ENCODE measurements around the gene IFNAR2. TPM values are rescaled to one million over a fixed set of nuclear protein-coding genes. Genes with fewer than 3 reads are reported as not detected.

The IFNAR2 gene
- total and polyA plus RNA-seq, 4 donors, result 21.4 to 38.4 (median 27.5) TPM

GRCh38 chr21:33267250-33267649 is 37.5 kb downstream of the IFNAR2 start:
- 78 to 79% methylated on average over 7 of the region's 7 CpGs for WGBS, 2 donors
- Histone ChIP-seq H3K9ac (ENCODE audit: insufficient read depth in 1 of 2, low read length in 2 of 2) (peak overlapping the region in 1 of 2 donors; percentile 72), H3K36me3 (ENCODE audit: control insufficient read depth in 4 of 4, insufficient read depth in 4 of 4, low read length in 4 of 4) (peaks cover 3 to 23% (median 9%) of the 10 kb centered on the region in 4 donors), H3K4me3 (peak overlapping the region; percentile 81), H3K4me1 (ENCODE audit: control insufficient read depth in 5 of 5, insufficient read depth in 5 of 5, low read length in 5 of 5) (peaks cover 0 to 13% (median 5%) of the 10 kb centered on the region in 5 donors), H3K9me3 (ENCODE audit: control insufficient read depth in 4 of 4, insufficient read depth in 3 of 4, low read length in 3 of 4) (no peaks in the 10 kb centered on the region), H3K27ac (ENCODE audit: low read depth in 1 of 2, low read length in 1 of 2) (peak overlapping the region in 1 of 2 donors; percentile 97), H3K27me3 (ENCODE audit: control insufficient read depth in 3 of 3, insufficient read depth in 3 of 3, low read length in 2 of 3) (no peaks in the 10 kb centered on the region)
- ATAC-seq (ENCODE audit: insufficient read depth, low FRiP score) (no peak), DNase-seq (no peak)
- TF ChIP-seq CTCF (IDR thresholded peaks at IDR 0.05; ENCODE audit: control extremely low read depth, extremely low read depth), result no peak

GRCh38 chr21:33268393-33268736 is 38.6 kb downstream of the IFNAR2 start:
- no peak for TF ChIP-seq CTCF (IDR thresholded peaks at IDR 0.05; ENCODE audit: control extremely low read depth, extremely low read depth)
- peaks cover 3 to 16% (median 9%) of the 10 kb centered on the region in 4 donors for H3K36me3 ChIP-seq (ENCODE audit: control insufficient read depth in 4 of 4, insufficient read depth in 4 of 4, low read length in 4 of 4)
- no peak overlapping the region for H3K4me3 ChIP-seq
- WGBS, 2 donors, result 81 to 82% methylated on average over 7 of the region's 7 CpGs
- ATAC-seq (ENCODE audit: insufficient read depth, low FRiP score) (no peak), DNase-seq (no peak)
- no peak overlapping the region for H3K9ac ChIP-seq (ENCODE audit: insufficient read depth in 1 of 2, low read length in 2 of 2)
- H3K4me1 ChIP-seq (ENCODE audit: control insufficient read depth in 5 of 5, insufficient read depth in 5 of 5, low read length in 5 of 5), result peaks cover 0 to 13% (median 5%) of the 10 kb centered on the region in 5 donors
- no peaks in the 10 kb centered on the region for H3K27me3 ChIP-seq (ENCODE audit: control insufficient read depth in 3 of 3, insufficient read depth in 3 of 3, low read length in 2 of 3)
- H3K9me3 ChIP-seq (ENCODE audit: control insufficient read depth in 4 of 4, insufficient read depth in 3 of 4, low read length in 3 of 4), result no peaks in the 10 kb centered on the region
- peak overlapping the region in 1 of 2 donors; percentile 44 for H3K27ac ChIP-seq (ENCODE audit: low read depth in 1 of 2, low read length in 1 of 2)

- no peak for TF ChIP-seq CTCF (IDR thresholded peaks at IDR 0.05; ENCODE audit: control extremely low read depth, extremely low read depth)
- no peaks in the 10 kb centered on the region for H3K9me3 ChIP-seq (ENCODE audit: control insufficient read depth in 4 of 4, insufficient read depth in 3 of 4, low read length in 3 of 4)
- DNase-seq (peak; percentile 13 to 48 (median 32)), ATAC-seq (ENCODE audit: insufficient read depth, low FRiP score) (peak; percentile 20)
- H3K4me1 ChIP-seq (ENCODE audit: control insufficient read depth in 5 of 5, insufficient read depth in 5 of 5, low read length in 5 of 5), result peaks cover 0 to 13% (median 5%) of the 10 kb centered on the region in 5 donors
- H3K9ac ChIP-seq (ENCODE audit: insufficient read depth in 1 of 2, low read length in 2 of 2), result no peak overlapping the region
- WGBS, 2 donors, result 70 to 78% methylated on average over 12 of the region's 12 CpGs
- peaks cover 0 to 19% (median 8%) of the 10 kb centered on the region in 4 donors for H3K36me3 ChIP-seq (ENCODE audit: control insufficient read depth in 4 of 4, insufficient read depth in 4 of 4, low read length in 4 of 4)
- H3K4me3 ChIP-seq, result no peak overlapping the region
- H3K27ac ChIP-seq (ENCODE audit: low read depth in 1 of 2, low read length in 1 of 2), result peak overlapping the region in 1 of 2 donors; percentile 52
- no peaks in the 10 kb centered on the region for H3K27me3 ChIP-seq (ENCODE audit: control insufficient read depth in 3 of 3, insufficient read depth in 3 of 3, low read length in 2 of 3)
These were observed 39.2 kb downstream of the IFNAR2 start for GRCh38 chr21:33268737-33269441.
